Parathyroid adenoma (tissue), 2 donors: Measurements from ENCODE around the gene B4GALNT3.
A peak's percentile ranks its signal among the peaks of the same experiment; 100 is the strongest.

Experiments used
- H2AFZ ChIP-seq: fragments of 300-600 bp; sonication (generic); one replicate; pipeline ENCODE4 v1.7.0; 2017; ENCODE audit warnings: antibody characterized with exemption, mild to moderate bottlenecking
- H3K27ac ChIP-seq: fragments of 300-600 bp; sonication (generic); one replicate; pipeline ENCODE4 v1.7.0; 2017
- H3K27me3 ChIP-seq: fragments of 300-600 bp; sonication (generic); one replicate; pipeline ENCODE4 v1.7.0; 2017; ENCODE audit warnings: low read length; ENCODE audit not compliant: control insufficient read depth, insufficient read depth
- H3K36me3 ChIP-seq: fragments of 300-600 bp; sonication (generic); one replicate; pipeline ENCODE4 v1.7.0; 2017; ENCODE audit warnings: low read length; ENCODE audit not compliant: control insufficient read depth, insufficient read depth
- H3K4me1 ChIP-seq: fragments of 300-600 bp; sonication (generic); one replicate; pipeline ENCODE4 v1.7.0; 2017; ENCODE audit warnings: control low read depth
- H3K4me2 ChIP-seq: fragments of 300-600 bp; sonication (generic); one replicate; pipeline ENCODE4 v1.7.0; 2017; ENCODE audit warnings: low read length
- H3K4me3 ChIP-seq: fragments of 300-600 bp; sonication (generic); one replicate; pipeline ENCODE4 v1.7.0; 2017; ENCODE audit warnings: low read depth, low read length
- H3K79me2 ChIP-seq: fragments of 300-600 bp; sonication (generic); one replicate; pipeline ENCODE4 v1.7.0; 2017; ENCODE audit warnings: control low read depth
- H3K9ac ChIP-seq: fragments of 300-600 bp; sonication (generic); one replicate; pipeline ENCODE4 v1.7.0; 2017; ENCODE audit warnings: mild to moderate bottlenecking
- H3K9me3 ChIP-seq: fragments of 300-600 bp; sonication (generic); one replicate; pipeline ENCODE4 v1.7.0; 2017; ENCODE audit warnings: low read length; ENCODE audit not compliant: control insufficient read depth
- CTCF ChIP-seq: fragments of 300-600 bp; sonication (generic); IDR thresholded peaks from one replicate; pipeline ENCODE4 v1.7.0; 2017; ENCODE audit warnings: antibody characterized with exemption, mild to moderate bottlenecking
- donor health status: primary hyperparathyroidism.

Gene B4GALNT3

GRCh38 chr12:524167-524951 is 64.6 kb downstream of the B4GALNT3 start:
- no peaks in the 10 kb centered on the region for H3K9me3 ChIP-seq
- peak overlapping the region; percentile 43 for H3K27ac ChIP-seq
- H3K27me3 ChIP-seq, result no peaks in the 10 kb centered on the region
- H3K79me2 ChIP-seq, result peaks cover 2% of the 10 kb centered on the region
- peak overlapping the region; percentile 59 for H3K4me2 ChIP-seq
- H3K4me3 ChIP-seq, result peak overlapping the region; percentile 33
- H2AFZ ChIP-seq, result no peak overlapping the region
- H3K4me1 ChIP-seq, result peaks cover 29% of the 10 kb centered on the region
- H3K9ac ChIP-seq, result no peak overlapping the region
- H3K36me3 ChIP-seq, result no peaks in the 10 kb centered on the region
- no peak for TF ChIP-seq CTCF

- no peak overlapping the region for H3K4me2 ChIP-seq
Observed at GRCh38 chr12:526089-526488, 66.3 kb downstream of the B4GALNT3 start.

GRCh38 chr12:527241-527640 is 67.5 kb downstream of the B4GALNT3 start:
- H3K27ac ChIP-seq, result no peak overlapping the region
- no peaks in the 10 kb centered on the region for H3K27me3 ChIP-seq
- no peaks in the 10 kb centered on the region for H3K36me3 ChIP-seq
- H2AFZ ChIP-seq, result no peak overlapping the region
- peaks cover 15% of the 10 kb centered on the region for H3K4me1 ChIP-seq
- no peaks in the 10 kb centered on the region for H3K9me3 ChIP-seq
- H3K4me2 ChIP-seq, result no peak overlapping the region
- no peak overlapping the region for H3K4me3 ChIP-seq
- H3K9ac ChIP-seq, result no peak overlapping the region
- TF ChIP-seq CTCF, result no peak
- H3K79me2 ChIP-seq, result peaks cover 4% of the 10 kb centered on the region

More at GRCh38 chr12:526089-526488, 66.3 kb downstream of the B4GALNT3 start:
- no peaks in the 10 kb centered on the region for H3K27me3 ChIP-seq
- H2AFZ ChIP-seq, result no peak overlapping the region
- no peak overlapping the region for H3K4me3 ChIP-seq
- no peak overlapping the region for H3K9ac ChIP-seq
- H3K27ac ChIP-seq, result no peak overlapping the region
- no peak for TF ChIP-seq CTCF
- no peaks in the 10 kb centered on the region for H3K9me3 ChIP-seq
- peaks cover 4% of the 10 kb centered on the region for H3K79me2 ChIP-seq
- peaks cover 24% of the 10 kb centered on the region for H3K4me1 ChIP-seq
- no peaks in the 10 kb centered on the region for H3K36me3 ChIP-seq

- no peak for TF ChIP-seq CTCF
- no peak overlapping the region for H2AFZ ChIP-seq
- no peak overlapping the region for H3K4me3 ChIP-seq
- peaks cover 15% of the 10 kb centered on the region for H3K4me1 ChIP-seq
- peaks cover 4% of the 10 kb centered on the region for H3K79me2 ChIP-seq
- no peaks in the 10 kb centered on the region for H3K9me3 ChIP-seq
- no peak overlapping the region for H3K9ac ChIP-seq
- no peak overlapping the region for H3K4me2 ChIP-seq
- H3K27me3 ChIP-seq, result no peaks in the 10 kb centered on the region
- H3K27ac ChIP-seq, result no peak overlapping the region
- no peaks in the 10 kb centered on the region for H3K36me3 ChIP-seq
Observed at GRCh38 chr12:527729-528128, 68.0 kb downstream of the B4GALNT3 start.

GRCh38 chr12:530308-530707 is 70.6 kb downstream of the B4GALNT3 start:
- Histone ChIP-seq H3K36me3 (no peaks in the 10 kb centered on the region), H3K4me1 (peaks cover 9% of the 10 kb centered on the region), H3K27ac (no peak overlapping the region), H3K4me2 (peak overlapping the region; percentile 7), H3K9ac (no peak overlapping the region), H3K27me3 (no peaks in the 10 kb centered on the region), H3K79me2 (peaks cover 7% of the 10 kb centered on the region), H2AFZ (no peak overlapping the region), H3K4me3 (no peak overlapping the region), H3K9me3 (no peaks in the 10 kb centered on the region)
- TF ChIP-seq CTCF, result no peak
